ENCODE results near the gene TENT5A. TPM values are rescaled to one million over a fixed set of nuclear protein-coding genes. Genes with fewer than 3 reads are reported as not detected.

Gene TENT5A
- total RNA-seq, 1 donor = 21.6 TPM

GRCh38 chr6:81725127-81725526, 27.4 kb downstream of the TENT5A start:
- no peak for DNase-seq (ENCODE audit: low read depth)
- H3K4me3 ChIP-seq (ENCODE audit: low read depth, low read length) = no peak overlapping the region
- no peak for TF ChIP-seq CTCF (IDR thresholded peaks at IDR 0.05; ENCODE audit: insufficient read depth, low read depth, low read length)

- no peak for DNase-seq (ENCODE audit: low read depth)
- no peak overlapping the region for H3K4me3 ChIP-seq (ENCODE audit: low read depth, low read length)
- TF ChIP-seq CTCF (IDR thresholded peaks at IDR 0.05; ENCODE audit: insufficient read depth, low read depth, low read length) = no peak
These were observed 29.8 kb downstream of the TENT5A start for GRCh38 chr6:81722506-81723223.

GRCh38 chr6:81720427-81720826, 32.1 kb downstream of the TENT5A start:
- no peak for TF ChIP-seq CTCF (IDR thresholded peaks at IDR 0.05; ENCODE audit: insufficient read depth, low read depth, low read length)
- no peak for DNase-seq (ENCODE audit: low read depth)
- H3K4me3 ChIP-seq (ENCODE audit: low read depth, low read length) = no peak overlapping the region

GRCh38 chr6:81718126-81718525, 34.4 kb downstream of the TENT5A start:
- no peak overlapping the region for H3K4me3 ChIP-seq (ENCODE audit: low read depth, low read length)
- no peak for TF ChIP-seq CTCF (IDR thresholded peaks at IDR 0.05; ENCODE audit: insufficient read depth, low read depth, low read length)
- no peak for DNase-seq (ENCODE audit: low read depth)

GRCh38 chr6:81714684-81715083, 37.8 kb downstream of the TENT5A start:
- no peak for DNase-seq (ENCODE audit: low read depth)
- TF ChIP-seq CTCF (IDR thresholded peaks at IDR 0.05; ENCODE audit: insufficient read depth, low read depth, low read length) = no peak
- H3K4me3 ChIP-seq (ENCODE audit: low read depth, low read length) = no peak overlapping the region

- no peak for TF ChIP-seq CTCF (IDR thresholded peaks at IDR 0.05; ENCODE audit: insufficient read depth, low read depth, low read length)
- DNase-seq (ENCODE audit: low read depth) = no peak
- H3K4me3 ChIP-seq (ENCODE audit: low read depth, low read length) = no peak overlapping the region
These were observed 39.3 kb downstream of the TENT5A start for GRCh38 chr6:81713205-81713604.

Data from fibroblast of villous mesenchyme (primary cell).